B cell (primary cell): ENCODE data around the gene PLEKHM3. TPM values are rescaled to one million over a fixed set of nuclear protein-coding genes. Genes with fewer than 3 reads are reported as not detected.
"Not testable (repeated sequence)": the region's sequence is repeated elsewhere in the genome, so short reads cannot be mapped to it uniquely, and the experiment has no call there.

Experiments used
- ATAC-seq: fragments of 200-7000 bp; cut with Tn5 transposase; one replicate; pipeline ENCODE4 v1.10.0; 2021; ENCODE audit warnings: low read depth, mild to moderate bottlenecking, moderate number of reproducible peaks, moderate library complexity
- CTCF ChIA-PET: fragments of 350-600 bp; sonication (Branson Sonifier 250); formaldehyde crosslinking; loops from one replicate; lab custom pipeline; 2021; ENCODE audit warnings: antibody characterized with exemption, inconsistent platforms; lab: Charles Lee
- POLR2A ChIA-PET: fragments of 350-600 bp; sonication (Branson Sonifier 250); formaldehyde crosslinking; loops from one replicate; lab custom pipeline; 2021; ENCODE audit warnings: antibody characterized with exemption; lab: Charles Lee
- DNase-seq: peaks from one replicate; pipeline ENCODE4 v3.0.0; 2013
- H2AFZ ChIP-seq: 2 replicates; pipeline ENCODE4 v1.6.1; 2012; ENCODE audit warnings: mild to moderate bottlenecking, low read depth, low read length; ENCODE audit not compliant: insufficient read depth, poor library complexity, severe bottlenecking
- H3K27ac ChIP-seq, 2 donors: 1 replicate in 1 of 2; 2 replicates in 1 of 2; pipeline ENCODE4 v1.5.1; 2012 to 2013; ENCODE audit warnings: low read length in 2 of 2, mild to moderate bottlenecking in 2 of 2, moderate library complexity in 1 of 2
- H3K27me3 ChIP-seq, 4 experiments: fragments of 200-600 bp in 1 of 4; sonication (generic) in 1 of 4; replicated peaks in 1 of 4; 1 replicate in 2 of 4; 2 replicates in 2 of 4; pipeline versions ENCODE4 v1.6.1 to v1.7.0; 2013 to 2016; ENCODE audit warnings: low read length in 3 of 4, mild to moderate bottlenecking in 2 of 4, mixed read lengths in 1 of 4, moderate library complexity in 1 of 4; ENCODE audit not compliant: insufficient read depth in 4 of 4, control insufficient read depth in 3 of 4; ENCODE audit errors: control extremely low read depth in 1 of 4
- H3K36me3 ChIP-seq, 2 experiments: replicated peaks in 1 of 2; 1 replicate in 1 of 2; 2 replicates in 1 of 2; pipeline versions ENCODE4 v1.6.1 to v1.7.1; 2013; ENCODE audit warnings: low read length in 1 of 2; ENCODE audit not compliant: insufficient read depth in 2 of 2, control insufficient read depth in 1 of 2; ENCODE audit errors: control extremely low read depth in 1 of 2, extremely low read depth in 1 of 2
- H3K4me1 ChIP-seq, 2 donors: fragments of 200-600 bp in 1 of 2; sonication (generic) in 1 of 2; 1 replicate in 1 of 2; 2 replicates in 1 of 2; pipeline versions ENCODE4 v1.5.1 to v1.6.1; 2013 to 2017; ENCODE audit warnings: low read length in 2 of 2; ENCODE audit not compliant: control insufficient read depth in 2 of 2, insufficient read depth in 2 of 2
- H3K4me2 ChIP-seq: replicated peaks from 2 replicates; pipeline ENCODE3; 2012; ENCODE audit warnings: mild to moderate bottlenecking, low read depth, low read length; ENCODE audit not compliant: poor library complexity, severe bottlenecking
- H3K4me3 ChIP-seq, 5 experiments: fragments of 200-600 bp in 1 of 5; sonication (generic) in 1 of 5; 1 replicate in 3 of 5; 2 replicates in 2 of 5; pipeline versions ENCODE4 v1.5.1 to v1.7.0; 2011 to 2016; ENCODE audit warnings: low read length in 4 of 5, mild to moderate bottlenecking in 4 of 5, low read depth in 2 of 5, control low read depth in 1 of 5, moderate library complexity in 1 of 5; ENCODE audit not compliant: insufficient read depth in 1 of 5; ENCODE audit errors: control extremely low read depth in 1 of 5, extremely low read depth in 1 of 5
- H3K79me2 ChIP-seq: fragments of 200-600 bp; sonication (generic); one replicate; pipeline ENCODE4 v1.6.0; 2016; ENCODE audit warnings: low read length; ENCODE audit not compliant: control insufficient read depth, insufficient read depth
- H3K9ac ChIP-seq: fragments of 200-600 bp; sonication (generic); 2 replicates; pipeline ENCODE4 v1.6.1; 2017; ENCODE audit warnings: mild to moderate bottlenecking, low read length, moderate library complexity
- H3K9me3 ChIP-seq, 3 donors: one replicate each; pipeline versions ENCODE4 v1.6.1 to v1.7.1; 2013; ENCODE audit warnings: low read length in 2 of 3; ENCODE audit not compliant: control insufficient read depth in 2 of 3, insufficient read depth in 1 of 3; ENCODE audit errors: control extremely low read depth in 1 of 3
- H4K20me1 ChIP-seq: 2 replicates; pipeline ENCODE4 v1.6.0; 2012; ENCODE audit warnings: mild to moderate bottlenecking, low read length; ENCODE audit not compliant: insufficient read depth, control insufficient read depth, poor library complexity, severe bottlenecking
- H3K27ac Mint-ChIP-seq: one replicate; pipeline ENCODE4 v1.8.0; 2021; ENCODE audit warnings: mixed read lengths
- H3K27me3 Mint-ChIP-seq: one replicate; pipeline ENCODE4 v1.8.0; 2021; ENCODE audit warnings: mixed read lengths
- H3K4me1 Mint-ChIP-seq: one replicate; pipeline ENCODE4 v1.8.0; 2021; ENCODE audit warnings: mixed read lengths
- H3K4me3 Mint-ChIP-seq: one replicate; pipeline ENCODE4 v1.8.0; 2021; ENCODE audit warnings: mixed read lengths
- H3K9me3 Mint-ChIP-seq: one replicate; pipeline ENCODE4 v1.8.0; 2022; ENCODE audit warnings: mixed read lengths; ENCODE audit not compliant: insufficient read depth
- EZH2 ChIP-seq: IDR thresholded peaks from 2 replicates; pipeline ENCODE4 v1.6.1; 2012; ENCODE audit warnings: borderline replicate concordance, low read depth, mild to moderate bottlenecking, moderate library complexity, low read length; ENCODE audit not compliant: insufficient read depth, poor library complexity, severe bottlenecking
- WGBS: methylation state at CpG from one replicate; pipeline ENCODE4 v1.1.5; 2013; ENCODE audit warnings: missing lambda C conversion rate; ENCODE audit not compliant: insufficient coverage; 5-methylcytosine and 5-hydroxymethylcytosine counted together
- intact Hi-C: fragments of 100-400 bp; cut with micrococcal nuclease; formaldehyde crosslinking; loops from one replicate; pipeline ENCODE4 v1.10.0; 2022
- polyA plus RNA-seq: library from polyadenylated mRNA; depleted of rRNA; stranded (reverse); fragments of >200 nt; gene quantifications from 2 replicates; pipeline ENCODE4 v1.2.3, GENCODE V29; 2012
- total RNA-seq, 2 donors: library from RNA; stranded (reverse); fragments of 120-200 nt in 1 of 2; gene quantifications; 1 replicate in 1 of 2; 2 replicates in 1 of 2; pipeline versions ENCODE4 v1.2.3 to v1.2.4, GENCODE V29; 2013 to 2022
- TF ChIP-seq, protein P1 (sequence below): fragments of 200-600 bp; IDR thresholded peaks from one replicate; pipeline ENCODE4 v1.8.0; 2022; ENCODE audit warnings: antibody characterized with exemption, mild to moderate bottlenecking

Gene PLEKHM3
- total and polyA plus RNA-seq, 2 donors (not counting 1 experiment from before 2014, with no cell fraction given) = 4.0 to 17.7 TPM

DNA sequence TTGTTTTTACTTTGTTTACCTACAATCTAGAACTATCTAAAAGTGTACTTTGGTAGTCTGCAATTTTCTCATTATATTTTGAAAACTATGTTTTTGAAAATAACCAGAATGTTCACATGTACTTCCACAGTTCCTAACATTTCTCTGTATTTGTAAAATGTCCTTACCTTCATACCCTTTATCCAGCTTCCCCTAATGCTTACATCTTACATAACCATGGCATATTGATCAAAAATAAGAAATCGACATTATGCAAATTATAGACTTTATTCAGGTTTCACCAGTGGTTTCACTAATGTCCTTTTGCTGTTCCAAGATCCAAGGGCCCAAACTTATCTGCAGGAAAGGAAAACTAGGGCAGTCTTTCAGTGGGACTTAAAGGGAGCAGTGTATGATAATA, 114.1 kb downstream of the PLEKHM3 start:
- ChIA-PET POLR2A (no interaction called here), CTCF (no interaction called here)
- Histone ChIP-seq H3K27ac (no peak overlapping the region), H3K4me2 (no peak overlapping the region), H3K9ac (no peak overlapping the region), H3K27me3 (no peaks in the 10 kb centered on the region), H3K36me3 (peaks cover 0 to 2% of the 10 kb centered on the region in 2 experiments), H3K9me3 (no peaks in the 10 kb centered on the region), H3K79me2 (no peaks in the 10 kb centered on the region), H4K20me1 (no peaks in the 10 kb centered on the region), H3K4me1 (no peaks in the 10 kb centered on the region), H3K4me3 (no peak overlapping the region), H2AFZ (no peak overlapping the region)
- intact Hi-C loops = no loop called here
- H3K4me3 Mint-ChIP-seq = no peak overlapping the region
- no CpG with 5 or more reads among the region's 1 CpG for WGBS
- TF ChIP-seq, protein P1, sequence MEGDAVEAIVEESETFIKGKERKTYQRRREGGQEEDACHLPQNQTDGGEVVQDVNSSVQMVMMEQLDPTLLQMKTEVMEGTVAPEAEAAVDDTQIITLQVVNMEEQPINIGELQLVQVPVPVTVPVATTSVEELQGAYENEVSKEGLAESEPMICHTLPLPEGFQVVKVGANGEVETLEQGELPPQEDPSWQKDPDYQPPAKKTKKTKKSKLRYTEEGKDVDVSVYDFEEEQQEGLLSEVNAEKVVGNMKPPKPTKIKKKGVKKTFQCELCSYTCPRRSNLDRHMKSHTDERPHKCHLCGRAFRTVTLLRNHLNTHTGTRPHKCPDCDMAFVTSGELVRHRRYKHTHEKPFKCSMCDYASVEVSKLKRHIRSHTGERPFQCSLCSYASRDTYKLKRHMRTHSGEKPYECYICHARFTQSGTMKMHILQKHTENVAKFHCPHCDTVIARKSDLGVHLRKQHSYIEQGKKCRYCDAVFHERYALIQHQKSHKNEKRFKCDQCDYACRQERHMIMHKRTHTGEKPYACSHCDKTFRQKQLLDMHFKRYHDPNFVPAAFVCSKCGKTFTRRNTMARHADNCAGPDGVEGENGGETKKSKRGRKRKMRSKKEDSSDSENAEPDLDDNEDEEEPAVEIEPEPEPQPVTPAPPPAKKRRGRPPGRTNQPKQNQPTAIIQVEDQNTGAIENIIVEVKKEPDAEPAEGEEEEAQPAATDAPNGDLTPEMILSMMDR = no peak
- no peak for TF ChIP-seq EZH2
- no peak overlapping the region for H3K27ac Mint-ChIP-seq
- H3K9me3 Mint-ChIP-seq = no peaks in the 10 kb centered on the region
- no peak for ATAC-seq
- no peaks in the 10 kb centered on the region for H3K27me3 Mint-ChIP-seq
- no peak for DNase-seq
- no peaks in the 10 kb centered on the region for H3K4me1 Mint-ChIP-seq

DNA sequence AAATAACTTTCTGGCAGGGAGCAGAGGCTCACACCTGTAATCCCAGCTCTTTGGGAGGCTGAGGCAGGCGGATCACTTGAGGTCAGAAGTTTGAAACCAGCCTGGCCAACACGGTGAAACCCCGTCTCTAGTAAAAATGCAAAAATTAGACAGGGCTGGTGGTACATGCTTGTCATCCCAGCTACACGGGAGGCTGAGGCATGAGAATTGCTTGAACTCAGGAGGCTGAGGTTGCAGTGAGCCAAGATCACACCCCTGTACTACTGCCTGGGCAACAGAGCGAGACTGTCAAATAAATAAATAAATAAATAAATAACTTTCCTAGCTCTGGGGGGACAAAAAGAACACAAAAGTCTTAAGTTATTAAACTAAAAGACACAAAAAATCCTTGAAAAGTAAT, 118.8 kb downstream of the PLEKHM3 start:
- intact Hi-C loops, CTCF ChIA-PET, H2AFZ ChIP-seq, H3K27me3 Mint-ChIP-seq, H3K4me1 ChIP-seq, POLR2A ChIA-PET, H3K36me3 ChIP-seq, H3K4me3 Mint-ChIP-seq, H3K9ac ChIP-seq, H3K4me3 ChIP-seq, H3K4me1 Mint-ChIP-seq, H3K27ac ChIP-seq, H3K79me2 ChIP-seq, H3K27me3 ChIP-seq, H3K9me3 Mint-ChIP-seq, ATAC-seq, DNase-seq, H3K27ac Mint-ChIP-seq, H3K9me3 ChIP-seq, H3K4me2 ChIP-seq, H4K20me1 ChIP-seq: not testable (repeated sequence)
- WGBS = 100% methylated on average over 3 of the region's 5 CpGs
